Colon (tissue), 2 donors: ENCODE results near the gene ESR1.
"Not testable (repeated sequence)": the region's sequence is repeated elsewhere in the genome, so short reads cannot be mapped to it uniquely, and the experiment has no call there.

Experiments
- FAIRE-seq: peaks from 2 replicates; lab custom pipeline; 2012; peaks lifted over from hg19 to GRCh38; lab: Jason Lieb, UNC
- donor health status: control.
- donor health status: control.

ESR1 gene

DNA sequence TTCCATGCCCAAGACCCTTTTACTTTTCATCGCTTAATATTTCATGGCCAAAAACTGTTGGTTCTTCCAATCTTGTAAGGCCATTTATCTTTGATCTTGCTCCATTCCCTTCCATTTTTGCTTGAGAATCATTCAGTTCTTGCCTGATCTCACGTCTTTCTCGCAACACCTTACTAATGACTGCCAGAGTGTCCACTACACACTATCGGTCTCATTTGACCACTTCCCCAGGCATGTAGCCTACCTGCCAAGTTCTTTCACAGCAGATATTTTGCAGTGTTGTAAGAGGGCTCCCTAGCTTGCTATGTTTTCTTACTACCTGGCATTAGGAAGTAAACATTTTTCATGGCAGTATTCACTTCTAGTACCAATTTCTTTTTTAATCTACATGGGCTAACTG, 248.0 kb downstream of the ESR1 start:
- no peak for FAIRE-seq

DNA sequence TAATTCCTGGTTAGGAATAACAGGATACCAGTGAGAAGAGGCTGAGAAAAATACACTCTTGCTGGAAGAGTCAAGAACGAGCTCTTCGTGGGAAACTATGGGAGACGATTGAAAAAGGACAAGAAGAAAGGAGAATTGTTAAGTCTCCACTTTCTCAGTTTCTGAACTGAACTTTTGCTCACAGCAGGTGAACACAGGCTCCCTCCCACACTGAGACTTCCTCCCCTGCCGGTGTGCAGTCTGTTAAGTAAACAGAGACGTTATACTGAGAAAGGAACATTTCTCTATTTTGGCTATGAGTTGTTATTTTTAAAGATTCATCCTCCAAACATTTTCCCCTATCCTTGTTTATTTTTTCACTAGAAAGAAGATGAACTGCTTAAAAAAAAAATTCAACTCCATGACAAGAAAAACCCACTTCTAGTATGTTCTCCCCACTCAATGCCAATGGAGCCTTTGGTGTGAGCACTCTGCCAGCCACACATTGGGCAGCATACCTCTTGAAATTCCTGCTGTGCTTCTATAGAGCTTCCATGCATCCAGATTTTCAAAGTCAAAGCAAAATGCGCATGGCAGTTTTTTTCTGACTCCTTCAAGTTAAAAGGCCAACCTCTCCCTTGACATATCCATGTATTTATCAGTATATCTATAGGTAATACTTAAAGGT, 250.5 kb downstream of the ESR1 start:
- FAIRE-seq: no peak

DNA sequence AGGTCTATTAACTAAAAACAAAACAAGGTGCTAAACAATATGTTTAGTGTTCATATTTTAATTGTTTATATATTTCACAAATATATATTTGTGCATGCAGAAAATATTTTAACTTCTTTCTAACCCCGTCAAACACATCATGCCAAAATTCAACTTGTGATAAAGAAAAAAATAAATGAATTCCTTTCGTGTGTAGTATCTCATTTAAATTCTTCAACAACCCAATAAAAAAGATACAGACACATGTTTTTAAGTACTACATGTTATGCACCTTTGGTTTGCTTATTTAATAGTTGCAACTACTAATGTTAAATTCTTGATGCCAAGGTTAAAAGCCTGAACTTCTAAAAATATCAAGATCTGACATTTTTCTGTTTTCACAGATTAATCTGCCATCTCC, 252.4 kb downstream of the ESR1 start:
- FAIRE-seq: no peak

DNA sequence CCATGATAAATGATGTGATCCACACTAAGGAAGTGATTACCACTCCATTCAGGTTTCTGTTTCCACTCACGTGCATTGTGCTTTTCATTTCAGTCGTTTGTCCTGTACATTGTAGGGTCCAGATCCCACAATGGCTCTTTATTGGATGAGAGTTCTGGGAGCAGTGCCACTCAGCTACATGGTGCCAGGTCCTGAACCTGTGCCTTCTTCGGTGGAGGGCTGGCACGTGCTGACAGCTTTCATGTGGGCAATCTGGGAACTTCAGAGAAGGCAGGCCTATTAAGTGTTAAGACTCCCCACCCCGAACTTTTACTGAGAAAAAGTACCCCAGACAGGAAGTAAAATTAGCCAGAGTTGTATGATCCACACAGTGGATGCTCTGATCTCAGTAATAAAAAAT, 255.0 kb downstream of the ESR1 start:
- FAIRE-seq: no peak

DNA sequence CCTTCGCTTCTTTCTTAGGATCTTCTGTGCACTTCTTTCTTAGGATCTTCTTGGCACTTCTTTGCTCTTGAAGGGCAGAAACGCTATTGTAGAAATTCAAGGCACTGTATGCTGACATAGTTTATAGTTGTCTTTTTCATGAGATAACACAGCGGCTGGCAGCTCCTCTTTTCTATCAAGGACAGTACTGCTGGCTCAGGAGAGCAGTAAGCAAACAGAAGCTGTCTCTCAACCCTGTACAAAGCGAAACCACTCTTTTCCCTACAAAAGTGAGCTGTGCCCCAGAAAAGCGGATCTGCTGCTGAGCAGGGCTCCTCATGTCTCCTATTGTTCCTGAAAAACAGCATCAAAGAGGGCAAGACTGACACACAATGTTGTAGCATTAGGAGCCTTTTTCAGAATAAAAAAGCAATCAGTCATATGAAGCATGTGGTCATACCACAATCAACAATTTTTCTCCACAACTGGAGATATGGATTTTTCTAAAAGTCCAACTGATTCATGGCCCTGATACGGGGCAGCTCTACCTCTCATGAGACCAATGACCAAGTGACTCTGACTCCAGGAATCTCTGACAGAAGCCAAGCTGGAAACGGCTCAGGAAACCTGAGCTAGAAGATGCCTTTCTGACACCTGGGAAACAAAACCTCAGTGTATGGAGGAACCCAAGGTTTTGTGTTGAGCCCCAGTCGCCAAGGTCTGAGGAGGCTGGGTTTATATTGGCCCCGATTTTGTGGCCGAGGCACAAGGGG, 255.9 kb downstream of the ESR1 start:
- FAIRE-seq: no peak

DNA sequence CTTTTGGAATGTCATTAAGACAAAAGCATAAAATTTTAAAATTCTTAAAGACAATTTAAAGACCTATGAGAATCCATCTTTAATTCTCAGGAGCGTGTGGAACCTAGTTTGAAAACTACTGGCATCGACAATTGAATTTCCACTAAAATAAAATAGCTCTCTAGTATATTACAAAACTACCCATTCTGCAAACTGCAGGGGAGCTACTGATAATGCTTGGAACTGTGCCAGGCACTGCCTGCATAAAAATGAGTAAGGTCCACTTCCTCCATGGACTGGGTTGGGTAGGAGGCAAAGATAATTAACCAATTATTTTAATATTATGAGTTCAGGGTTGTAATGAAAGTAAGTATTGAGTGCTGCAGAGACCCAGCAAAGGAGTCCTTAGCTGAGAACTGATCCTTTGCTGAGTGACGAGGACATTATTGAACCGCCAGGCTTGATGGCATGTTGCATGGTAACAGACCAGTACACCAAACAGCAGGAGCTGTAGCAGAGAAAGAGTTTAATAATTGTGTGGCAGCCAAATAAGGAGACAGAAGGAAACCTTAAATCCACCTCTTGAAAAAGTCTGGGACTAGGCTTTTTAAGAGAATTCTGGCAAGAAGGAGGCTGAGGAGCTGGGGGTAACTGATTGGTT, 261.3 kb downstream of the ESR1 start:
- no peak for FAIRE-seq

DNA sequence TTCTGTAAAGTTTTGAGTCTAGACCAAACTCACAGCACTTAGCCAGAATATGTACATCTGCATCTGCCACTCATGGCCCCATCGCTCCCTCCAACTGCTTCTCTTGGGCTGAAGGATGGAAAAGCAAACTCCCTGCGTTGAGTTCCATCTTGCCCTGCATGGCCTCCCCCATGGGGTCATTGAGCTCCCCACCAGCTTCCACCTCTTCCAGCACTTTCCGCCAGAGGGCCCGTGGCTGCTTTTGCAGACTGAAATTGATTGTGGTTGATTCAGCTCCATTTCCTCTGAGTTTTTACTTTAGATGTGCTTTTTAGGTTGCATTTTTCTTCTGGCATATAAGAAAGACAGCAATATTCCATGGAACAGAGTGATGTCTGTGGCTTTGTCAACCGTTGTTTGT, 263.1 kb downstream of the ESR1 start:
- no peak for FAIRE-seq

DNA sequence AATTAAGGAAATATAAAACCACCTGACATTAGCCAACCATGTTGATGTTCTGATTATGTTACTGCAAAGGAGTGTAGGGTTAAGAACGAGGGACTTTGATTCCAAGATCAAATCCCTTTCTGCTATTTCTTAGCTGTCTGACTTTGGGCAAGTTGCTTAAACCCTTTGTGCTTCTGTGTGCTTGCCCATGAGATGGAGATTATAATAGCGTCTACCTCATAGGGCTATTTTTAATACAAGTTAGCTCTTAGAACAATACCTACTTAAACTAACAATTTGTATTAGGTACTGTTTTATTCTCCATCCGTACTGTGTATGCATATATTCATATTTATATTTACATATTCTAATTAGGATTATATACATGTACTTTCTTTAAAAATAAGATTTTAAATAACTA, 263.8 kb downstream of the ESR1 start:
- FAIRE-seq: no peak

DNA sequence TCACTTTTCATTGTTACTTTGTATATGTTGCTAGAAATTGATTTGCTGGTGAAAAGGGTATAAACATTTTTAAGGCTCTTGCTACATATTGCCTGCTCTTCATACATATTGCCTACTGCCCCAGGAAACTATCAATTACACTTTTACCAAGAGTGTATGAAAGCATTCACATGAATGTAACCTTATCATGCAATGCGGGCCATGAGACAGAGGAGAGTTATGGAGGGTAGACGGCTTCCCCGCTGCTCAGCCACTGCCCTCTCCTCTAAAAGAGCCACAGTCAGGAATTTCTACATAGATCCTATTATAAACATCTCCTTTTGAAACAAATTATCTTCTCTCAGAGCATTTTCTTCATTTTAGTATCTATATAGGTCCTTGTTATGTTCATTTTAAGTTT, 264.4 kb downstream of the ESR1 start:
- FAIRE-seq: no peak

DNA sequence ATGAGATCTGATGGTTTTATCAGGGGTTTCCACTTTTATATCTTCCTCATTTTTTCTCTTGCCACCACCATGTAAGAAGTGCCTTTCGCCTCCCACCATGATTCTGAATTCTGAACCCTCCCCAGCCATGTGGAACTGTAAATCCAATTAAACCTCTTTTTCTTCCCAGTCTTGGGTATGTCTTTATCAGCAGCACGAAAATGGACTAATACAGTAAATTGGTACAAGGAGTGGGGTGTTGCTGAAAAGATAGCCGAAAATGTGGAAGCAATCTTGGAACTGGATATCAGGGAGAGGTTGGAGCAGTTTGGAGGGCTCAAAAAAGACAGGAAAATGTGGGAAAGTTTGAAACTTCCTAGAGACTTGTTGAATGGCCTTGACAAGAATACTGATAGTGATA, 268.8 kb downstream of the ESR1 start:
- FAIRE-seq: not testable (repeated sequence)

DNA sequence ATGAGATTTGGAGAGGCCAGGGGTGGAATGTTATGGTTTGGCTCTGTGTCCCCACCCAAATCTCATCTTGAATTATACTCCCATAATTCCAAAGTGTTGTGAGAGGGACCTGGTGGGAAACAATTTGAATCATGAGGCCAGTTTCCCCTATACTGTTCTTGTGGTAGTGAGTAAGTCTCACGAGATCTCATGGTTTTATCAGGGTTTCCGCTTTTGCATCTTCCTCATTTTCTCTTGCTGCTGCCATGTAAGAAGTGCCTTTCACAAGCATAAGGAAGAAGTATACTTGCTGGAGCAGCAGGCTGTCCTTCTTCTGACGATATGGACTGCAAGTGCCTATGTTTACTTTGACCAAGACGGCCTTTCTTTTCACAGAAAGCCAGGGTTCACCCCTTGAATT, 270.5 kb downstream of the ESR1 start:
- no peak for FAIRE-seq

DNA sequence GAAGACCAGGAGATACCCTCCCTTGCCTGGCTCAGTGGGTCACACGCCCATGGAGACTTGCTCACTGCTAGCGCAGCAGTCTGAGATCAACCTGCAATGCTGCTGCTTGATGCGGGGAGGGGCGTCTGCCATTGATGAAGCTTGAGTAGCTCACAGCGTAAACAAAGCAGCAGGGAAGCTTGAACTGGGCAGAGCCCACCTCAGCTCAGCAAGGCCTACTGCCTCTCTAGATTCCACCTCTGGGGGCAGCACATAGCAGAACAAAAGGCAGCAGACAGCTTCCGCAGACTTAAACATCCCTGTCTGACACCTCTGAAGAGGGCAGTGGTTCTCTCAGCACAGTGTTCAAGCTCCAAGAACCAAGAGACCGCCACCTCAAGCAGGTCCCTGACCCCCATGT, 271.3 kb downstream of the ESR1 start:
- FAIRE-seq: no peak

DNA sequence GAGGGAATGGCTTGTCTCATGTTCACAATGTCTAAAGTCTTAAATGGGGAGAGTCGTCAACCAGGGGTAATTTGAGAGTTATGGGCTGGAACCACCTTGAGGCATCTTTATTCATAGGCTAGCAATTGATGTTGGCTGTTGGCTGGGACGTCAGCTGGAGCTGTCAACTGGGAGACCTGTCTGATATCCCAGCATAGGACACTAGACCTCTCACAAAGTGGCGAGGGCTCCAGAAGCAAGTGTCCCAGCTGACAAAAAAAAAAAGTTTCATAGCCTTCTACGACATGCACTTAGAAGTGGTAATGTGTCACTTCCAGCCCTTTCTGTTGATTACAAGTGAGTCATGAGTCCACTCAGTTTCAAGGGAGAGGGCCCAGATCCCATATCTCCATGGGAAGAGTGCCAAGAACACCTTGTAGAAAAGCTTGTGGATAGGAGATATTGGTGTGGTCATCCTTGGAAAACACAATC, 278.0 kb downstream of the ESR1 start:
- FAIRE-seq: no peak

DNA sequence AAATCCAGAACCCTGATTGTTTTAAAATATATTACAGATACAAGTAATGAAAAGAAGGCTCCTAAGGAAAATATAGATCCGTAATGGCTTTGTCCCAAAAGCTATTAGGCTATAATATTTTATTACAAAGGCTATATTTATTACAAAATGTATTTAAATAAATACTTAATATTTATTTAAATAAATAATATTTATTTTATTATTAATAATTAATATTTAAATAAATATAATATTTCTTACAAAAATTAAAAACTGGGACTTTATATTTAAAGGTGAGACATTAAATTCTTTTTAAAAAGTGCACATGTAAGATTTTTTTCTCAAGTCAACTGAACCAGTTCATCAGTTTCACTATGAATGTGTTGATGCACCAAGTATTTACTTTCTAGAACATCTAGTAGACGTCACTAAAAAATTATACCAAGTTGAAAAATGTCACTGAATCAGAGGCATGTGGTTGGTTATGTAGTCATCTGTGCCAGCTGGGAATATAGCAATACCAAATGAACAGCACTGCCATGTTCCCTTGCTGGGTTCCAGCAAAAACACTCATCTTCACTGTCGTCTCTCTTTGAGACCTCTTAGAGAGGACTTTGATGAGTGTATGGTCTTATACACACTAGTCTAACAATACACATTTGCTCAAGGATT, 278.9 kb downstream of the ESR1 start:
- FAIRE-seq: peak; percentile 21

DNA sequence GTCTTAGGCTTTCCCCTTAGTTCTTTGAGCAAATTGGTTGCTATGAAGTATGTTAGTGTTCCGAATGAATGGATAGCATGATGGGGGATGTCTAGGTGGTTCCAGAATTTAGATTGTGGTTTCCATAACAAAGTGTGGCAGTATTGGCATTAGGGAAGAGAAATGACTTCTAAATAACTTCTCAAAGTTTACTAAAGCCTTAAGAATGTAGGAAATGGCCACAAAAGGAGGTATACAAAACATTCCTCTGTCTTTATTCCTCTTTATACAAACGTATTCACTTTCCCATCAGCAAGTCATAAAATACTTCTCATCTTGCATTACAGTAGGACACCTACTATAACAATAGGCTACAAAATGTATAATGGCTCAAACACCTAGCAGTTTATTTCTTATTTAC, 279.6 kb downstream of the ESR1 start:
- no peak for FAIRE-seq

DNA sequence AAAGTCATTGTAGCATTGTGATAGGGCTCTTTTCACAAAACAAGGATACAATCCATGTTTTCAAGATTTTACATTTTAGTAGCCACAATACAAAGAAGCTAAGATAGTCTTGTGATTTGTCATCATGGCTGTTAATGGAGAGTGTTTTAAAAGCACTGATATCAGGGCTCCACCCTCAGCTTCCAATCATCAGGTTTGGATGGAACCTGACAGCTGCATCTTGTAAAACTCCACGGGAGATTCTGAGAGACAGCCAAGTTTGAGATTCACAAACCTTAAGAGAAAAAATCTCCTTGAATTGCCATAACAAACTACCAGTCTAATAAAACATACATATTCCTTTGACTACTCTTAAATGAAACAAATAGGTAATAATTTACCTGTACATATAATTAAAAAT, 280.2 kb downstream of the ESR1 start:
- FAIRE-seq: no peak

DNA sequence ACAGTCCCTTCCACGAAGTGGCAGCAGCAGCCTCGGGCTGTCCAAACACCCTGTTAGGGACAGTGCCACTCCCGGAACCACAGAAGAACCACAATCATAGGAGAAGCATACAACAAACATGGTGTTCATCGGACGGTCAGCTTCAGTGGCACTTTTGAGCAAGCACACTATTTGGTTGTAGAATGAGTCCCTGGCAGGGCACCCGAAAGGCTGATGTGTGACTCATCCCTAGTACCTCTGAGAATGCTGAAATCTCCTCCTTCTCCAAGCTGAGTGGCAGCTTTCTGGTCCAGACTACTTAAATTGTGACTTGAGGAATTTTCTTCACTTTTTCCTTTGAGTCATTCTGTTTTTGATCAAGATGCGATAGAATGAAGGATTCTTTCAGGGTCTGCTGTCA, 282.5 kb downstream of the ESR1 start:
- FAIRE-seq: no peak

DNA sequence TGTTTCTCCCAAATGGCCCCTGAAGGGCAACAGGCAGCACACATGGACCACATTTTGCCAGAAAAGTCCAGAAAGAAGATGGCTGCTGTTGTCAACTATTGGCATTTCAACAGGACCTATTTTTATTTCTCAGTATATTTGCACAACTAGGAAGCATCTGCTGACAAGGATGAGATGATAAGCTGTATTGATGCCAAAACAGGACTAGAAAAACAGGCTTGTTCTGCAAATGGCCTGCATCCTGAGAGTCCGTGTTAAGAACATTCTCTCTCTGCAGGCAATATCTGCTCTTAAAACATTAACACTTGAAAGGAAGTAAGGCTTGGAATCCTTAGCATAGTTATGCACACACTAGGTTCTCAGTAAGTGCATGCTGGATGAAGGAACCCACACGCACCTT, 283.7 kb downstream of the ESR1 start:
- no peak for FAIRE-seq

DNA sequence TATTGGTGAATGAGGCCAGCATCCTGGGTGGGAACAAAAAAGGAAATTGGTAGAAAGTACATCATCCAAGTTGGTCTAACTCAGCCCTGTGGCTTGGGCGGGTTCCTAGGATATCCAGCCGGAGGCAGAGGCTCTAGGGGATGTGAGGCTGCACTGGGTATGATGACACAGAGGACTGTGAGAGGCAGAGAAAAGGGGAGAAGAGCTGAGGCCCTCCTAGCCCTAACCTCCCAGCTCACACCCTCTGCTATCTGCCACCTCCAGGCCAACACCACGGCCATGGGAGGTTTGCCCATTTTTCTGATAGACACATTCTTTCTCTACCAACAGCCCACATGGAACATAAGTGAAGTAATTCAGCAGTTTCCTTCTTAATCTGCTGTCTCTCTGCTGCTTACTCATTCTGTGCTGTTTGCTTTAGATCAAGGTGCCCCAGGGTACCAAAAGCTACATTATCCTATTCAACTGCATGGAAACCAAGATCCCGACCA, 284.4 kb downstream of the ESR1 start:
- FAIRE-seq: no peak

DNA sequence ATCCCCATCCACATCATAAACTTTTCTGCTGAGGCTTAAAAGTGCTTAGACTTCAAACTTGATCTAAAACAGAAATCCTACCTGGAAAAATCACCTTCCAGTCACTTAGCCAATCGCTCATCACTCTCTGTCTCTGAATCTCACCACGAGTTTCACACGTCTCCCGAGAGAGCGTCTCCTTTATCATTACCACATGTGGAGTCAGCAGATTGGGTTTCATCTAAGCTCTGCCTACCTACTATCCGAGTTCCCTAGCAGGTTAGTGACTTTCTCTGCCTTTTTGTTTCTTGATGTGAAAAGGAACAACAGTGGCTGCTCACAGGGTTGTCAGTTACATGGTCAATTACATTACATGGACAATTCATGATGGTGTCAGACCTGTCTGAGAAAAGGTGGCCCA, 286.2 kb downstream of the ESR1 start:
- no peak for FAIRE-seq

DNA sequence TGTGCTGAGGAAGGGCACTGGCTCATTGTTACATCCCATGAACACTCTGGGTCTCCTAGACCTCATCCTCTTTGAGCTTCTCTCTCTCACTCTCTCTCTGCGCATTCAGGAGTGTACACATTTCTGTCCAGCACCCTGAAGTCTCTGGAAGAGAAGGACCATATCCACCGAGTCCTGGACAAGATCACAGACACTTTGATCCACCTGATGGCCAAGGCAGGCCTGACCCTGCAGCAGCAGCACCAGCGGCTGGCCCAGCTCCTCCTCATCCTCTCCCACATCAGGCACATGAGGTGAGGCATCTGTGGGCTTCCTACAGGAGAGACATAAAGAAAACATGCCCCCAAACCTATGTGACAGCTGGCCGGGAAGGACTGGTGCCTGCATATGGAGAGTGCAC, 286.8 kb downstream of the ESR1 start:
- no peak for FAIRE-seq

DNA sequence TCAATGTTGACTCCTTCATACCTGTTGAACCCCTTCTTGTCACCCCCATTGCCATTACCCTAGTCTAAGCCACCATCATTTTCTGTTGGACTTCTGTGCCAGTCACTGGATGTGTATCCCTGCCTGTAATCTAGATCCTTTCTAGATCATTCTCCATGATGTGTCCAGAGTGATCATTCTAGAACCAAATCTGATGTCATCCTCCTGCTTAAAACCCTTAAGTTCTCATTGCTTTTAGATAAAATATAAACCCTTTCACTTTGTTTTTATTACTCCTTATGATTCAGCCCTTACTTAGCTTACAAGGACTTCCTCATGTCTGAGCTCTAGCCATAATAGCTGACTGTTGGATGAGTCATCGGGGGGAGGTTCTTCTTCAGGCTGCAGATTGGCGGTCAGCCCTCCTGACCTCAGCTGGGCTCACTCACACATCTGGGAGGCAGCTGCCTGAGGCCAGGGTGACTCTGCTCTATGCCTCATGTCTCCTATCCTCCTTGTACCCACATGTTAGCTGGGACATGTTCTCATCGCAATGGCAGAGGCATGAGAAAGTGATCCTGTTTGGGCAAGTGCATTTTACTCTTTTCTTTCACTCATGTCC, 287.6 kb downstream of the ESR1 start:
- no peak for FAIRE-seq
